Smooth muscle cell (in vitro differentiated cells): ENCODE data around the gene PLEKHM3. TPM values are rescaled to one million over a fixed set of nuclear protein-coding genes. Genes with fewer than 3 reads are reported as not detected.

Experiments
- DNase-seq: peaks from one replicate; lab custom pipeline; 2025; ENCODE audit not compliant: unreplicated experiment; lab: John Stamatoyannopoulos, UW
- H2AFZ ChIP-seq: fragments of 200-600 bp; sonication (generic); 2 replicates; pipeline ENCODE4 v1.6.0; 2016; ENCODE audit warnings: antibody characterized with exemption, low read depth, mild to moderate bottlenecking
- H3F3A ChIP-seq: fragments of 200-600 bp; sonication (generic); 2 replicates; pipeline ENCODE4 v1.6.0; 2017; ENCODE audit warnings: antibody characterized with exemption, low read depth
- H3K27ac ChIP-seq: fragments of 200-600 bp; sonication (generic); 2 replicates; pipeline ENCODE4 v1.5.1; 2016; ENCODE audit warnings: low read depth, mild to moderate bottlenecking
- H3K27me3 ChIP-seq: fragments of 200-600 bp; sonication (generic); 2 replicates; pipeline ENCODE4 v1.6.1; 2016; ENCODE audit warnings: low read depth, mild to moderate bottlenecking
- H3K36me3 ChIP-seq: fragments of 200-600 bp; sonication (generic); 2 replicates; pipeline ENCODE4 v1.5.1; 2016; ENCODE audit warnings: low read depth
- H3K4me1 ChIP-seq: fragments of 200-600 bp; sonication (generic); 2 replicates; pipeline ENCODE4 v1.5.1; 2016; ENCODE audit warnings: low read depth
- H3K4me2 ChIP-seq: fragments of 200-600 bp; sonication (generic); 2 replicates; pipeline ENCODE4 v1.6.0; 2016; ENCODE audit warnings: mild to moderate bottlenecking
- H3K4me3 ChIP-seq: fragments of 200-600 bp; sonication (generic); 2 replicates; pipeline ENCODE4 v1.5.1; 2016; ENCODE audit warnings: mild to moderate bottlenecking
- H3K79me2 ChIP-seq: fragments of 200-600 bp; sonication (generic); 2 replicates; pipeline ENCODE4 v1.6.0; 2016; ENCODE audit warnings: low read depth, mild to moderate bottlenecking
- H3K9ac ChIP-seq: fragments of 200-600 bp; sonication (generic); 2 replicates; pipeline ENCODE4 v1.6.0; 2016; ENCODE audit warnings: low read depth
- H3K9me3 ChIP-seq: fragments of 200-600 bp; sonication (generic); replicated peaks from 2 replicates; pipeline ENCODE4 v1.5.1; 2016; ENCODE audit warnings: low read depth
- H4K20me1 ChIP-seq: fragments of 200-600 bp; sonication (generic); 2 replicates; pipeline ENCODE4 v1.6.0; 2016; ENCODE audit warnings: low read depth
- WGBS: methylation state at CpG from one replicate; pipeline ENCODE4 v1.1.7; 2016; ENCODE audit warnings: low lambda C conversion rate; 5-methylcytosine and 5-hydroxymethylcytosine counted together
- polyA plus RNA-seq: library from polyadenylated mRNA; unstranded; fragments of >200 nt; fragmentation: Nextera tagmentation; extraction: Ambion mirVana; gene quantifications from 2 replicates; pipeline ENCODE4 v1.2.1, GENCODE V29; 2016
- total RNA-seq: library from RNA; depleted of rRNA; stranded (reverse); fragments of >200 nt; gene quantifications from 2 replicates; pipeline ENCODE4 v1.2.3, GENCODE V29; 2014
- TF ChIP-seq, protein P1 (sequence below): fragments of 200-600 bp; sonication (generic); IDR thresholded peaks from 2 replicates; pipeline ENCODE4 v1.5.1; 2017; ENCODE audit warnings: borderline replicate concordance, mild to moderate bottlenecking, antibody characterized with exemption; ENCODE audit not compliant: insufficient read depth, poor library complexity, severe bottlenecking

Gene PLEKHM3
- total and polyA plus RNA-seq, 2 experiments from 2014 or later, result 3.8 to 10.3 TPM

DNA sequence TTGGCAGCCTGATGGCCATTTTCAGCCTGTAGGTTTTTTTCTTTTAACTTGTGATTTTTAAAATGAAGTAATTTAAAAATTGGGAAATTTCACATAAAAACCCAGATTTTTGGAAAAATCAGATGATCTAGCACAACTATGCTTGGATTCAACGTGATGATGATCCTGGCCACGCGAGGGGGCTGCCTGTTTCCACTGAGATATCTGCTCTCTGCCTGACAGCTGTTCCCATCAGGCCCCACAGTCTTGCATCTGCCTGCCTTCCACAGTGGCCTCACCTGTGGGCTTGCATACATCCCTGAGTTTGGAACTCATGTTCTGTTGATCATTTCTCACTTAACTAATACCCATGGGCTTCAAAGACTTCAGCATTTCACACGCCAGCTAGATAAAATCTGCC is 163.5 kb downstream of the PLEKHM3 start:
- no peaks in the 10 kb centered on the region for H3K4me1 ChIP-seq
- no peaks in the 10 kb centered on the region for H4K20me1 ChIP-seq
- H3K27ac ChIP-seq, result no peak overlapping the region
- H2AFZ ChIP-seq, result no peak overlapping the region
- TF ChIP-seq, protein P1, sequence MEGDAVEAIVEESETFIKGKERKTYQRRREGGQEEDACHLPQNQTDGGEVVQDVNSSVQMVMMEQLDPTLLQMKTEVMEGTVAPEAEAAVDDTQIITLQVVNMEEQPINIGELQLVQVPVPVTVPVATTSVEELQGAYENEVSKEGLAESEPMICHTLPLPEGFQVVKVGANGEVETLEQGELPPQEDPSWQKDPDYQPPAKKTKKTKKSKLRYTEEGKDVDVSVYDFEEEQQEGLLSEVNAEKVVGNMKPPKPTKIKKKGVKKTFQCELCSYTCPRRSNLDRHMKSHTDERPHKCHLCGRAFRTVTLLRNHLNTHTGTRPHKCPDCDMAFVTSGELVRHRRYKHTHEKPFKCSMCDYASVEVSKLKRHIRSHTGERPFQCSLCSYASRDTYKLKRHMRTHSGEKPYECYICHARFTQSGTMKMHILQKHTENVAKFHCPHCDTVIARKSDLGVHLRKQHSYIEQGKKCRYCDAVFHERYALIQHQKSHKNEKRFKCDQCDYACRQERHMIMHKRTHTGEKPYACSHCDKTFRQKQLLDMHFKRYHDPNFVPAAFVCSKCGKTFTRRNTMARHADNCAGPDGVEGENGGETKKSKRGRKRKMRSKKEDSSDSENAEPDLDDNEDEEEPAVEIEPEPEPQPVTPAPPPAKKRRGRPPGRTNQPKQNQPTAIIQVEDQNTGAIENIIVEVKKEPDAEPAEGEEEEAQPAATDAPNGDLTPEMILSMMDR, result no peak
- 78% methylated on average over 4 of the region's 4 CpGs for WGBS
- no peaks in the 10 kb centered on the region for H3F3A ChIP-seq
- H3K4me2 ChIP-seq, result no peak overlapping the region
- H3K9me3 ChIP-seq, result no peaks in the 10 kb centered on the region
- no peak for DNase-seq
- H3K79me2 ChIP-seq, result no peaks in the 10 kb centered on the region
- H3K36me3 ChIP-seq, result no peaks in the 10 kb centered on the region
- H3K4me3 ChIP-seq, result no peak overlapping the region
- no peak overlapping the region for H3K9ac ChIP-seq
- H3K27me3 ChIP-seq, result no peaks in the 10 kb centered on the region

GRCh38 chr2:207860685-207861084 is 164.6 kb downstream of the PLEKHM3 start:
- WGBS, result 93% methylated on average over 3 of the region's 3 CpGs
- Histone ChIP-seq H3K27ac (no peak overlapping the region), H4K20me1 (no peaks in the 10 kb centered on the region), H3K4me2 (no peak overlapping the region), H3K27me3 (no peaks in the 10 kb centered on the region), H3K4me3 (no peak overlapping the region), H3K9me3 (no peaks in the 10 kb centered on the region), H3K9ac (no peak overlapping the region), H3F3A (no peaks in the 10 kb centered on the region), H3K36me3 (no peaks in the 10 kb centered on the region), H3K79me2 (no peaks in the 10 kb centered on the region), H2AFZ (no peak overlapping the region), H3K4me1 (no peaks in the 10 kb centered on the region)
- TF ChIP-seq, protein P1, result no peak
- DNase-seq, result no peak

DNA sequence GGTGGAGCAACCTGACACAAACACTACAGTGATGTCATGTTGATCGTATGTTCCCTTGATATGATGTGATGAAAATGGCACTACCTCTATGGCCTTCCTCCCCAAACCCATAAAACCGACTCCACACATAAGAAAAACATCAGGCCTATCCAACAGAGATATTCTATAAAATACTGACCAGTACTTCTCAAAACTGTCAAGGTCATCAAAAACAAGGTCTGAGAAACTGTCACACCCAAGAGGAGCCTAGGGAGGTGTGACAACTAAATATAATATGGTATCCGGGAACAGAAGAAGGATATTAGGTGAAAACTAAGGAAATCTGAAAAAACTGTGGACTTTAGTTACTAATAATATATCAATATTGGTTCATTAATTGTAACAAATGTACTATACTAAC is 169.7 kb downstream of the PLEKHM3 start:
- H3K9me3 ChIP-seq, result no peaks in the 10 kb centered on the region
- 94% methylated on average over 3 of the region's 3 CpGs for WGBS
- no peak for DNase-seq
- no peak overlapping the region for H3K9ac ChIP-seq
- H2AFZ ChIP-seq, result no peak overlapping the region
- peaks cover 7% of the 10 kb centered on the region for H3K4me1 ChIP-seq
- H3K4me3 ChIP-seq, result no peak overlapping the region
- no peaks in the 10 kb centered on the region for H4K20me1 ChIP-seq
- TF ChIP-seq, protein P1, result no peak
- no peaks in the 10 kb centered on the region for H3K27me3 ChIP-seq
- no peaks in the 10 kb centered on the region for H3K36me3 ChIP-seq
- no peaks in the 10 kb centered on the region for H3K79me2 ChIP-seq
- no peaks in the 10 kb centered on the region for H3F3A ChIP-seq
- no peak overlapping the region for H3K27ac ChIP-seq
- no peak overlapping the region for H3K4me2 ChIP-seq

DNA sequence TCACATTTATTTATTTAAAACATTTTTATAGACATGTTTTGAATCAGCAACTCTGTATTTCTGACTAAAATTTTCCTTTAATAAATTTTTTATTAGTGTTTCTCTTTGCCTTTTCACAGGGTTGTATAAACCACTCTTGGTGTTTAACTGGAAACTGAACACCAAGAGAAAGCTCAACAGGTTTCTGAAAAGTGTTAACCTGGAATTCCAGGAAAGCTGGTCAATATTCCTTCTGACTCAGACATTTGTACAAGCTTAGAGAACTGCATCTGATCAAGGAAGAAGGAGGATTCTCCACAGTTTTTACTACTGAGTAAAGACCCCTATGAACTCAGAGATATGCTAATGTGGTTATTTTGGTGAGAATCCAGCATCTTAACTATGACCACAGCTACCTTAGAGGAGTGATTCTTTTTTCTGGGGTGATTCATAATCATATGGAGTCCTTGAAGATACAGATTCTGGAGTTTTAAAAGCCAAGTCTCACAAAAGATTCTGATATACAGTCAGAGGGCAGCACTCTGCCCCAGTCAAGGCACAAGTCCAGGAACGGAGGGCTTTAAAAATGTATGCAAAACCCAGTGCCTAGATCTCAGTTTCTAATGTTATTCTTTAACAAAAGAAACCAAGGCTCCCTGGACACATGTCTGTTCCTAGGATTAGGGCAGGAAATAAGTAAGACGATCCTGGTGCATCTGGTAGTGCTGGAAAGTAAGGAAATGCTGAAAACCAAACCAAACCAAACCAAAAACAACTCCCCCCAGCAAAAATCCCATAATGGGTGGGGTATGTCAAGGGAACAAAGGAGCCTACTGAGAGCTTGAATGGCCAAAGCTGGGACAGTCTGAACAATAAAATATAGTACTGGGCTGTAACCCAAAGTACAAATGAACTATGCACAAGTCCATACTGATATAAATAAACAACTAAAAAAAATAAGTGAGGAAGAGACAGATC is 170.6 kb downstream of the PLEKHM3 start:
- Histone ChIP-seq H3K27me3 (no peaks in the 10 kb centered on the region), H3K36me3 (no peaks in the 10 kb centered on the region), H3K4me3 (no peak overlapping the region), H4K20me1 (no peaks in the 10 kb centered on the region), H3K79me2 (no peaks in the 10 kb centered on the region), H3K4me1 (peaks cover 8% of the 10 kb centered on the region), H3F3A (no peaks in the 10 kb centered on the region), H3K4me2 (no peak overlapping the region), H3K27ac (peak overlapping the region; percentile 30), H3K9ac (no peak overlapping the region), H3K9me3 (no peaks in the 10 kb centered on the region), H2AFZ (no peak overlapping the region)
- DNase-seq, result no peak
- 46% methylated on average over 2 of the region's 2 CpGs for WGBS
- TF ChIP-seq, protein P1, result no peak
